ENCODE data around the gene HOXA3. TPM values are rescaled to one million over a fixed set of nuclear protein-coding genes. Genes with fewer than 3 reads are reported as not detected.

HOXA3 gene
- total RNA-seq, 1 experiment from 2014 or later = 30.2 TPM

DNA sequence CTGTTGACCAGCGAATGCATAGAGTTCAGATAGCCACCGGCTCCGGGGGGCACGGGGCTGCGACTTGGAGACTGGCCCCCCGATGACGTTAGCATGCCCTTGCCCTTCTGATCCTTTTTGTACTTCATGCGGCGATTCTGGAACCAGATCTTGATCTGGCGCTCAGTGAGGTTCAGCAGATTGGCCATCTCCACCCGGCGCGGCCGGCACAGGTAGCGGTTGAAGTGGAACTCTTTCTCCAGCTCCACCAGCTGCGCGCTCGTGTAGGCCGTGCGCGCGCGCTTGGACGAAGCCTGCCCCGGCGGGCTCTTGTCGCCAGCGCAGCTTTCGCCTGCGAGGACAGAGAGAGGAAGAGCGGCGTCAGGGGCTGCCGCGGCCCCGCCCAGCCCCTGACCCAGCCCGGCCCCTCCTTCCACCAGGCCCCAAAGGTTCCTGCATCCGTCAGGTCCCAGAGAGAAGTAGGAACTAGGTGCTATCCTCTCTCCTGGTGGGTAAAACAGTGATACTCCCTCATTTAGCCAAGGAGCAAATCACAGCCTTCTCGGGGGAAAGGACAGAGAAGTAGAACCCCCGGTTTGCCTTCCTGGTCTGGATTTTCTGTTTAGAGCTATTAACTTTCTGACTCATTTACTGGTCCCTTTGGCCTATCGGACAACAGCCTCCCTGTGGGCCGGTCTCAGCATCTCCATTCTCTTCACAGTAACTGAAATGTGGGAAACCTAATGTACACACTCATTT is 43.8 kb downstream of the HOXA3 start:
- Histone ChIP-seq H3K4me3 (ENCODE audit: low read depth in 2 of 2, low read length in 2 of 2) (no peak overlapping the region), H3K4me1 (ENCODE audit: control insufficient read depth, insufficient read depth, low read length) (peaks cover 67% of the 10 kb centered on the region), H3K27me3 (ENCODE audit: control insufficient read depth, insufficient read depth, low read length) (no peaks in the 10 kb centered on the region), H3K27ac (ENCODE audit: low read length) (peak overlapping the region; percentile 90), H3K9me3 (ENCODE audit: control insufficient read depth, insufficient read depth, low read depth, low read length) (no peaks in the 10 kb centered on the region), H3K36me3 (ENCODE audit: control insufficient read depth, insufficient read depth, low read length) (0 out of 2 replicates have a peak, but pooled peaks cover 2% of the 10 kb centered on the region)
- intact Hi-C loops (cut with micrococcal nuclease; ENCODE audit: unreplicated experiment) = no loop called here
- in situ Hi-C loops (cut with HindIII; ENCODE audit: low pct_unique_long_range_greater_than_20kb, low sequenced_read_pairs) = no loop called here
- BruUV-seq (replicated peaks) = no TSS peak
- ChIA-PET CTCF (interaction anchor here (1.4 kb wide), 1 partner anchor 10 kb away, joined by 5 read pairs; no protein-coding TSS in a partner anchor), POLR2A (no interaction called here)
- TF ChIP-seq, protein P1, sequence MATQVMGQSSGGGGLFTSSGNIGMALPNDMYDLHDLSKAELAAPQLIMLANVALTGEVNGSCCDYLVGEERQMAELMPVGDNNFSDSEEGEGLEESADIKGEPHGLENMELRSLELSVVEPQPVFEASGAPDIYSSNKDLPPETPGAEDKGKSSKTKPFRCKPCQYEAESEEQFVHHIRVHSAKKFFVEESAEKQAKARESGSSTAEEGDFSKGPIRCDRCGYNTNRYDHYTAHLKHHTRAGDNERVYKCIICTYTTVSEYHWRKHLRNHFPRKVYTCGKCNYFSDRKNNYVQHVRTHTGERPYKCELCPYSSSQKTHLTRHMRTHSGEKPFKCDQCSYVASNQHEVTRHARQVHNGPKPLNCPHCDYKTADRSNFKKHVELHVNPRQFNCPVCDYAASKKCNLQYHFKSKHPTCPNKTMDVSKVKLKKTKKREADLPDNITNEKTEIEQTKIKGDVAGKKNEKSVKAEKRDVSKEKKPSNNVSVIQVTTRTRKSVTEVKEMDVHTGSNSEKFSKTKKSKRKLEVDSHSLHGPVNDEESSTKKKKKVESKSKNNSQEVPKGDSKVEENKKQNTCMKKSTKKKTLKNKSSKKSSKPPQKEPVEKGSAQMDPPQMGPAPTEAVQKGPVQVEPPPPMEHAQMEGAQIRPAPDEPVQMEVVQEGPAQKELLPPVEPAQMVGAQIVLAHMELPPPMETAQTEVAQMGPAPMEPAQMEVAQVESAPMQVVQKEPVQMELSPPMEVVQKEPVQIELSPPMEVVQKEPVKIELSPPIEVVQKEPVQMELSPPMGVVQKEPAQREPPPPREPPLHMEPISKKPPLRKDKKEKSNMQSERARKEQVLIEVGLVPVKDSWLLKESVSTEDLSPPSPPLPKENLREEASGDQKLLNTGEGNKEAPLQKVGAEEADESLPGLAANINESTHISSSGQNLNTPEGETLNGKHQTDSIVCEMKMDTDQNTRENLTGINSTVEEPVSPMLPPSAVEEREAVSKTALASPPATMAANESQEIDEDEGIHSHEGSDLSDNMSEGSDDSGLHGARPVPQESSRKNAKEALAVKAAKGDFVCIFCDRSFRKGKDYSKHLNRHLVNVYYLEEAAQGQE (IDR thresholded peaks at IDR 0.05; ENCODE audit: insufficient read depth in 1 of 2, low read depth in 2 of 2, low read length in 1 of 2) = no peak
- no peak for TF ChIP-seq SIN3A (IDR thresholded peaks at IDR 0.05; ENCODE audit: borderline replicate concordance, insufficient read depth, low read depth, low read length)
- TF ChIP-seq, protein P2, sequence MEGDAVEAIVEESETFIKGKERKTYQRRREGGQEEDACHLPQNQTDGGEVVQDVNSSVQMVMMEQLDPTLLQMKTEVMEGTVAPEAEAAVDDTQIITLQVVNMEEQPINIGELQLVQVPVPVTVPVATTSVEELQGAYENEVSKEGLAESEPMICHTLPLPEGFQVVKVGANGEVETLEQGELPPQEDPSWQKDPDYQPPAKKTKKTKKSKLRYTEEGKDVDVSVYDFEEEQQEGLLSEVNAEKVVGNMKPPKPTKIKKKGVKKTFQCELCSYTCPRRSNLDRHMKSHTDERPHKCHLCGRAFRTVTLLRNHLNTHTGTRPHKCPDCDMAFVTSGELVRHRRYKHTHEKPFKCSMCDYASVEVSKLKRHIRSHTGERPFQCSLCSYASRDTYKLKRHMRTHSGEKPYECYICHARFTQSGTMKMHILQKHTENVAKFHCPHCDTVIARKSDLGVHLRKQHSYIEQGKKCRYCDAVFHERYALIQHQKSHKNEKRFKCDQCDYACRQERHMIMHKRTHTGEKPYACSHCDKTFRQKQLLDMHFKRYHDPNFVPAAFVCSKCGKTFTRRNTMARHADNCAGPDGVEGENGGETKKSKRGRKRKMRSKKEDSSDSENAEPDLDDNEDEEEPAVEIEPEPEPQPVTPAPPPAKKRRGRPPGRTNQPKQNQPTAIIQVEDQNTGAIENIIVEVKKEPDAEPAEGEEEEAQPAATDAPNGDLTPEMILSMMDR (IDR thresholded peaks at IDR 0.05) = no peak
- no peak; the same call in 1 of the 2 replicates for TF ChIP-seq POLR2AphosphoS5 (IDR thresholded peaks at IDR 0.05; ENCODE audit: low read depth, low read length)
- no peak for TF ChIP-seq TCF7L2 (IDR thresholded peaks at IDR 0.05; ENCODE audit: low read depth, low read length)
- DNase-seq (ENCODE audit: low read depth, low spot score) (no peak), ATAC-seq (no peak)

- 0 out of 2 replicates have a peak, but pooled peaks cover 2% of the 10 kb centered on the region for H3K36me3 ChIP-seq (ENCODE audit: control insufficient read depth, insufficient read depth, low read length)
- no peak for DNase-seq (ENCODE audit: low read depth, low spot score)
- intact Hi-C loops (cut with micrococcal nuclease; ENCODE audit: unreplicated experiment) = no loop called here
- H3K27me3 ChIP-seq (ENCODE audit: control insufficient read depth, insufficient read depth, low read length) = no peaks in the 10 kb centered on the region
- H3K4me1 ChIP-seq (ENCODE audit: control insufficient read depth, insufficient read depth, low read length) = peaks cover 76% of the 10 kb centered on the region
- H3K27ac ChIP-seq (ENCODE audit: low read length) = peak overlapping the region; percentile 2; the same call in 1 of the 2 replicates
- ChIA-PET CTCF (no interaction called here), POLR2A (no interaction called here)
- BruUV-seq (replicated peaks) = no TSS peak
- in situ Hi-C loops (cut with HindIII; ENCODE audit: low pct_unique_long_range_greater_than_20kb, low sequenced_read_pairs) = no loop called here
- no peak for TF ChIP-seq TCF7L2 (IDR thresholded peaks at IDR 0.05; ENCODE audit: low read depth, low read length)
- TF ChIP-seq, protein P1 (IDR thresholded peaks at IDR 0.05; ENCODE audit: insufficient read depth in 1 of 2, low read depth in 2 of 2, low read length in 1 of 2) = no peak
- TF ChIP-seq, protein P2 (IDR thresholded peaks at IDR 0.05) = no peak
- TF ChIP-seq POLR2AphosphoS5 (IDR thresholded peaks at IDR 0.05; ENCODE audit: low read depth, low read length) = no peak
- no peak for TF ChIP-seq SIN3A (IDR thresholded peaks at IDR 0.05; ENCODE audit: borderline replicate concordance, insufficient read depth, low read depth, low read length)
- H3K4me3 ChIP-seq (ENCODE audit: low read depth in 2 of 2, low read length in 2 of 2) = no peak overlapping the region
- no peaks in the 10 kb centered on the region for H3K9me3 ChIP-seq (ENCODE audit: control insufficient read depth, insufficient read depth, low read depth, low read length)
- ATAC-seq = no peak
Measured at GRCh38 chr7:27107391-27108381, 44.7 kb downstream of the HOXA3 start.
